BE2C (cell line): ENCODE measurements around the gene CDK5RAP2.

Source experiments
- DNase-seq: peaks from one replicate; pipeline ENCODE4 v3.0.0-alpha.2; 2020
- H3K27me3 ChIP-seq: fragments of 250-450 bp; sonication (Bioruptor Pico); 2 replicates; pipeline ENCODE4 v1.5.1; 2020; ENCODE audit warnings: mild to moderate bottlenecking
- H3K36me3 ChIP-seq: fragments of 250-450 bp; sonication (Bioruptor Pico); 2 replicates; pipeline ENCODE4 v1.5.1; 2020; ENCODE audit warnings: mild to moderate bottlenecking
- H3K4me1 ChIP-seq: fragments of 250-450 bp; sonication (Bioruptor Pico); 2 replicates; pipeline ENCODE4 v1.5.1; 2020
- H3K4me3 ChIP-seq: 2 replicates; pipeline ENCODE4 v1.5.1; 2011; ENCODE audit warnings: low read depth, low read length
- H3K9me3 ChIP-seq: fragments of 250-450 bp; sonication (Bioruptor Pico); 2 replicates; pipeline ENCODE4 v1.5.1; 2020
- TF ChIP-seq, protein P1 (sequence below): IDR thresholded peaks from 2 replicates; pipeline ENCODE4 v1.5.1; 2012; ENCODE audit warnings: mild to moderate bottlenecking, low read depth, low read length

Gene CDK5RAP2

DNA sequence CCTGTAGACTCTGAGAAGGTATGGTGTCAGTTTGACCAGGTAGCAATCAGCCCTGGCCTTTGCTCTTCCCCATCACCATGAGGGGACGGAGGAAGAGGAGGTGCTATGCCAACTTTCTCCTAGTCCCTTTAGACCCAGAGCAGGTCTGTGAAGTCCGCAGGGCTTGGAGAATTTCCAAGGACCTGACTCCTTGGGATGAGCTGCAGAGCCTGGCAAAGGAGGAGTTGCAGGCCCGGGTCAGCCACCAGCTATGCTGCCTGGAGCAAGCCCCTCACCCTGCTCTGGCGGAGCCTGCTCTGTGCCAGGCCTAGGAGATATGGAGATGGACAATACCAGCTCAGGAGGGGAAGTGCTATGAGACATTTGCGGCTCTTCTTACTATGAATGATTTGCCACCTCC, 188.3 kb downstream of the CDK5RAP2 start:
- DNase-seq, result no peak
- no peaks in the 10 kb centered on the region for H3K9me3 ChIP-seq
- H3K36me3 ChIP-seq, result peaks cover 75% of the 10 kb centered on the region
- H3K4me1 ChIP-seq, result no peaks in the 10 kb centered on the region
- TF ChIP-seq, protein P1, sequence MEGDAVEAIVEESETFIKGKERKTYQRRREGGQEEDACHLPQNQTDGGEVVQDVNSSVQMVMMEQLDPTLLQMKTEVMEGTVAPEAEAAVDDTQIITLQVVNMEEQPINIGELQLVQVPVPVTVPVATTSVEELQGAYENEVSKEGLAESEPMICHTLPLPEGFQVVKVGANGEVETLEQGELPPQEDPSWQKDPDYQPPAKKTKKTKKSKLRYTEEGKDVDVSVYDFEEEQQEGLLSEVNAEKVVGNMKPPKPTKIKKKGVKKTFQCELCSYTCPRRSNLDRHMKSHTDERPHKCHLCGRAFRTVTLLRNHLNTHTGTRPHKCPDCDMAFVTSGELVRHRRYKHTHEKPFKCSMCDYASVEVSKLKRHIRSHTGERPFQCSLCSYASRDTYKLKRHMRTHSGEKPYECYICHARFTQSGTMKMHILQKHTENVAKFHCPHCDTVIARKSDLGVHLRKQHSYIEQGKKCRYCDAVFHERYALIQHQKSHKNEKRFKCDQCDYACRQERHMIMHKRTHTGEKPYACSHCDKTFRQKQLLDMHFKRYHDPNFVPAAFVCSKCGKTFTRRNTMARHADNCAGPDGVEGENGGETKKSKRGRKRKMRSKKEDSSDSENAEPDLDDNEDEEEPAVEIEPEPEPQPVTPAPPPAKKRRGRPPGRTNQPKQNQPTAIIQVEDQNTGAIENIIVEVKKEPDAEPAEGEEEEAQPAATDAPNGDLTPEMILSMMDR, result no peak
- H3K27me3 ChIP-seq, result no peaks in the 10 kb centered on the region
- H3K4me3 ChIP-seq, result no peak overlapping the region

GRCh38 chr9:120390637-120391190, 189.3 kb downstream of the CDK5RAP2 start:
- DNase-seq, result no peak
- peaks cover 67% of the 10 kb centered on the region for H3K36me3 ChIP-seq

GRCh38 chr9:120389867-120390266, 190.1 kb downstream of the CDK5RAP2 start:
- no peak for DNase-seq
- no peaks in the 10 kb centered on the region for H3K27me3 ChIP-seq
- no peak overlapping the region for H3K4me3 ChIP-seq
- no peaks in the 10 kb centered on the region for H3K4me1 ChIP-seq
- H3K9me3 ChIP-seq, result no peaks in the 10 kb centered on the region
- H3K36me3 ChIP-seq, result peaks cover 58% of the 10 kb centered on the region
- TF ChIP-seq, protein P1, result no peak

More at GRCh38 chr9:120390637-120391190, 189.3 kb downstream of the CDK5RAP2 start:
- H3K27me3 ChIP-seq, result no peaks in the 10 kb centered on the region
- H3K9me3 ChIP-seq, result no peaks in the 10 kb centered on the region
- no peak overlapping the region for H3K4me3 ChIP-seq
- no peaks in the 10 kb centered on the region for H3K4me1 ChIP-seq
- TF ChIP-seq, protein P1, result no peak

DNA sequence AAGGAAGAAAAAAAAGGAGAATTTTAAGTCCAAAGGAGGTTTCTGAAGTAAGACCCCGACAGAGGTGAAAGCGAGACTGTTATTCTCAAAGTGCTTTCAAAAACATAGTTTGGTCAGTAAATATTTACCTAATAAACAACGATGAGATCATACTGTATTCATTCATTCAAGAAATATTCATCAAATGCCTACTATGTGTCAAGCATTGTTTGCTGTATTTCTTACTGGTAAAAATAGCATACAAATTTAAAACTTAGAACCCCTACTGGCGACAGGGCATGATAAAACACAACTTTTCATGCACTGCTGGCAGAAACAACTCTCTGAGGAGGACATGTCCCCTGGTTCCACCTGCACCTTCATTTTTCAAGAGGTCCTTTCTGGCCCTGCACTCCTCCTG, 190.7 kb downstream of the CDK5RAP2 start:
- Histone ChIP-seq H3K4me1 (no peaks in the 10 kb centered on the region), H3K9me3 (no peaks in the 10 kb centered on the region), H3K4me3 (no peak overlapping the region), H3K36me3 (peaks cover 53% of the 10 kb centered on the region), H3K27me3 (no peaks in the 10 kb centered on the region)
- TF ChIP-seq, protein P1, result no peak
- DNase-seq, result no peak

GRCh38 chr9:120388003-120388855, 191.7 kb downstream of the CDK5RAP2 start:
- peaks cover 7% of the 10 kb centered on the region; the same call in 1 of the 2 replicates for H3K4me1 ChIP-seq
- H3K27me3 ChIP-seq, result no peaks in the 10 kb centered on the region
- no peaks in the 10 kb centered on the region for H3K9me3 ChIP-seq
- TF ChIP-seq, protein P1, result no peak
- DNase-seq, result no peak
- peaks cover 42% of the 10 kb centered on the region for H3K36me3 ChIP-seq
- H3K4me3 ChIP-seq, result no peak overlapping the region
